ENCODE data around the gene PER3. TPM values are rescaled to one million over a fixed set of nuclear protein-coding genes. Genes with fewer than 3 reads are reported as not detected.

The PER3 gene
- total and polyA plus RNA-seq, 2 of the 13 experiments (the other 11 are each of a cell fraction or from before 2014, with no cell fraction given) = 3.0 to 6.0 TPM

DNA sequence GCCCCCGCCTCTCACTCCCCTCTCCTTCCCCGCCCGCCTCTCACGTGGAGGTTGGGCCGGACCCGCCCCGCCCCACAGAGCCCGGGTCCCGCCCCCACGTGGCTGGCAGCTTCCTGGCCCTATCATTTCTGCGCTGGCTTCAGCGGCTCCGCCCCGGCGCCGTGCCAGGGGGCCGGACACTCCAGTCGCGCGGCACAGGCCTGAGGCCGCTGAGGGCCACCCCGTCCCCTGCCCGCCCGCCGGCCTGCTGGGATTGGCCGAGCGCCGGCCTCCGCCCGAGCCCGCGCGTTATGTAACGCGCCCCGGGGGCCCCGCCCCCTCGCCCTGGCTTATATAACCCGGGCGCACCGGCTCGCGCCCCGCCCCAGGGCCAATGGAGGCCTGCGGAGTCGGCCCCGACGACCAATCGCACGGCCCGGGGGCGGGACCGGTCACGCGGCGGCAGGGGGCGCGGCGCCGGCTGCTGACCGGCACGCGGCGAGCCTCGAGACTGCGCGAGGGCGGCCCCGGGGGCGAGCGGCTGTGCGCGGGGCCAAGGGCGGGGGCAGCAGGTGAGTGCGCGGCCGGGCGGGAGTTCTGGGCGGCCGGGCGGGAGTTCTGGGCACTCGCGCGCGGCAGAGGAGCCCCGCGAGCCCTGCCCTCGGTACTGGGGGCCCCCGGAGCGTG lies at the start of gene PER3 (continued):
- peak; percentile 92 for TF ChIP-seq ZMYM4 (CRISPR knock-in tag; IDR thresholded peaks at IDR 0.05)
- no peak for TF ChIP-seq RFX1 (IDR thresholded peaks at IDR 0.05)
- TF ChIP-seq, protein P1, sequence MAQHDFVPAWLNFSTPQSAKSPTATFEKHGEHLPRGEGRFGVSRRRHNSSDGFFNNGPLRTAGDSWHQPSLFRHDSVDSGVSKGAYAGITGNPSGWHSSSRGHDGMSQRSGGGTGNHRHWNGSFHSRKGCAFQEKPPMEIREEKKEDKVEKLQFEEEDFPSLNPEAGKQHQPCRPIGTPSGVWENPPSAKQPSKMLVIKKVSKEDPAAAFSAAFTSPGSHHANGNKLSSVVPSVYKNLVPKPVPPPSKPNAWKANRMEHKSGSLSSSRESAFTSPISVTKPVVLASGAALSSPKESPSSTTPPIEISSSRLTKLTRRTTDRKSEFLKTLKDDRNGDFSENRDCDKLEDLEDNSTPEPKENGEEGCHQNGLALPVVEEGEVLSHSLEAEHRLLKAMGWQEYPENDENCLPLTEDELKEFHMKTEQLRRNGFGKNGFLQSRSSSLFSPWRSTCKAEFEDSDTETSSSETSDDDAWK (CRISPR knock-in tag; IDR thresholded peaks at IDR 0.05) = no peak
- no peak for TF ChIP-seq MEIS1 (CRISPR knock-in tag; IDR thresholded peaks at IDR 0.05; ENCODE audit: borderline replicate concordance)
- no peak for TF ChIP-seq CEBPG (CRISPR knock-in tag; IDR thresholded peaks at IDR 0.05)
- TF ChIP-seq ARNTL (CRISPR knock-in tag; IDR thresholded peaks at IDR 0.05) = peak; percentile 99

GRCh38 chr1:7738044-7738443 lies 46.0 kb upstream of the PER3 start:
- ChIA-PET POLR2A (no interaction called here), CTCF (ENCODE audit: low intra/inter-chr PET ratio, low total read pairs) (no interaction called here)
- Histone ChIP-seq H3K79me2 (ENCODE audit: insufficient read depth, low read length) (no peaks in the 10 kb centered on the region), H3K4me1 (ENCODE audit: insufficient read depth, low read length) (no peaks in the 10 kb centered on the region), H3K4me2 (ENCODE audit: low read depth, low read length) (no peak overlapping the region), H3K9me3 (ENCODE audit: low read length) (no peaks in the 10 kb centered on the region), H3K36me3 (replicated peaks in 1 of 2; ENCODE audit: control insufficient read depth in 1 of 2, insufficient read depth in 2 of 2, low read length in 2 of 2) (peaks cover 12 to 43% of the 10 kb centered on the region in 2 experiments; a peak in 4 of 5 replicates), H3K9ac (ENCODE audit: insufficient read depth, low read depth, low read length) (no peak overlapping the region), H2AFZ (ENCODE audit: low read length) (no peak overlapping the region), H3K27ac (ENCODE audit: extremely low read length, insufficient read depth, low read length) (no peak overlapping the region), H3K27me3 (ENCODE audit: control insufficient read depth in 1 of 2, insufficient read depth in 2 of 2, low read length in 2 of 2) (no peaks in the 10 kb centered on the region), H3K4me3 (replicated peaks in 1 of 3; ENCODE audit: insufficient read depth in 1 of 3, low read depth in 2 of 3, low read length in 3 of 3) (no peak overlapping the region), H4K20me1 (ENCODE audit: insufficient read depth, low read length) (no peaks in the 10 kb centered on the region)
- TF ChIP-seq ZNF567 (CRISPR knock-in tag; IDR thresholded peaks at IDR 0.05; ENCODE audit: borderline replicate concordance) (no peak), TSC22D2 (CRISPR knock-in tag; IDR thresholded peaks at IDR 0.05; ENCODE audit: borderline replicate concordance) (no peak), ZNF761 (CRISPR knock-in tag; conservative IDR thresholded peaks at IDR 0.05) (no peak), ZNF746 (CRISPR knock-in tag; IDR thresholded peaks at IDR 0.05) (no peak), ZNF282 (IDR thresholded peaks at IDR 0.05; ENCODE audit: partially characterized antibody) (no peak), MXD4 (CRISPR knock-in tag; IDR thresholded peaks at IDR 0.05) (no peak), ARNTL (CRISPR knock-in tag; IDR thresholded peaks at IDR 0.05) (no peak), ZKSCAN5 (CRISPR knock-in tag; IDR thresholded peaks at IDR 0.05) (no peak), ZNF18 (CRISPR knock-in tag; IDR thresholded peaks at IDR 0.05; ENCODE audit: insufficient replicate concordance) (no peak), KAT2B (IDR thresholded peaks at IDR 0.05; ENCODE audit: borderline replicate concordance, low read depth, low read length) (no peak)
- TF ChIP-seq, protein P2, sequence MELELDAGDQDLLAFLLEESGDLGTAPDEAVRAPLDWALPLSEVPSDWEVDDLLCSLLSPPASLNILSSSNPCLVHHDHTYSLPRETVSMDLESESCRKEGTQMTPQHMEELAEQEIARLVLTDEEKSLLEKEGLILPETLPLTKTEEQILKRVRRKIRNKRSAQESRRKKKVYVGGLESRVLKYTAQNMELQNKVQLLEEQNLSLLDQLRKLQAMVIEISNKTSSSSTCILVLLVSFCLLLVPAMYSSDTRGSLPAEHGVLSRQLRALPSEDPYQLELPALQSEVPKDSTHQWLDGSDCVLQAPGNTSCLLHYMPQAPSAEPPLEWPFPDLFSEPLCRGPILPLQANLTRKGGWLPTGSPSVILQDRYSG (CRISPR knock-in tag; IDR thresholded peaks at IDR 0.05) = no peak
- WGBS (ENCODE audit: low lambda C conversion rate) = 99% methylated on average over 6 of the region's 6 CpGs
- no peak for DNase-seq (ENCODE audit: low spot score)
- ATAC-seq = no peak
- in situ Hi-C loops (cut with HindIII; ENCODE audit: extremely low pct_ligation_motif_present, low pct_unique_long_range_greater_than_20kb) (no loop called here), intact Hi-C loops (cut with micrococcal nuclease; ENCODE audit: unreplicated experiment) (no loop called here)
- BruUV-seq (replicated peaks) = no TSS peak
- no peak for FAIRE-seq
